ENCODE measurements around the gene SPRN.
A peak's percentile ranks its signal among the peaks of the same experiment; 100 is the strongest.
"Not testable (repeated sequence)": the region's sequence is repeated elsewhere in the genome, so short reads cannot be mapped to it uniquely, and the experiment has no call there.

The SPRN gene

DNA sequence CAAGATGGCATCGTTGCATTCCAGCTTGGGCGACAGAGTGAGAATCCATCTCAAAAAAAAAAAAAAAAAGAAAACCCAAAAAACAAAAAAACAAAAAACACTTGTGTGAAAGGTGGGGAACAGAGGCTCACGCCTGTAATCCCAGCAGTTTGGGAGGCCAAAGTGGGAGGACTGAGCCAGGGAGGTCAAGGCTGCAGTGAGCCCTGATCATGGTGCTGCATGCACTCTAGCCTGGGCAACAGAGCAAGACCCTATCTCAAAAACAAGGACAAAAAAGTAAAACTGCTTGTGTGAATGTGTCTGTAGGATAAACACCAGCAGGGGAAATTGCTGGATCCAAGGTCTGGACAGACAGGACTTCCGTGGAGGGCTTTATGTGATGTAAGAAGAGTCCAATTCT lies 40.9 kb downstream of the SPRN start:
- no peak for DNase-seq

DNA sequence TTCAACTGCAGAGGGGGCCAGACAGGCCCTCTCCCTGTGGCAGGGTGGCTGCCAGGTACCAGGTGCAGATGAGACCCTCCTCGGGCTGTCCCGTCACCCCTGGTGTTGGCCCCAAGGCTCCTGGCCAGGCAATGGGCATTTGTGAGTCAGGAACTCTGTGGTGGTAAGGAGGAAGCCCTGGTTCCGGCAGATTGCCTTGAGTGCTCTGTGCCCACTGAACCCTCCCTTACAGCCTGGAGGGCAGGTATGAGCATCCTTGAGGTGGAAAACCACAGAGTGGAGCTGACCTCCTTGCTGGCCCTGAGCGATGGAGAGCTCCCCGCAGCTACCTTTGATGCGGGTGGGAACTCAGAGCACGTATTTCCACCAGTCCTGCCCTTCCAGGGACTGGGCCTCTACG lies 43.4 kb downstream of the SPRN start:
- no peak for DNase-seq

- DNase-seq = no peak
Measured at GRCh38 chr10:133379801-133380666, 44.4 kb downstream of the SPRN start.

DNA sequence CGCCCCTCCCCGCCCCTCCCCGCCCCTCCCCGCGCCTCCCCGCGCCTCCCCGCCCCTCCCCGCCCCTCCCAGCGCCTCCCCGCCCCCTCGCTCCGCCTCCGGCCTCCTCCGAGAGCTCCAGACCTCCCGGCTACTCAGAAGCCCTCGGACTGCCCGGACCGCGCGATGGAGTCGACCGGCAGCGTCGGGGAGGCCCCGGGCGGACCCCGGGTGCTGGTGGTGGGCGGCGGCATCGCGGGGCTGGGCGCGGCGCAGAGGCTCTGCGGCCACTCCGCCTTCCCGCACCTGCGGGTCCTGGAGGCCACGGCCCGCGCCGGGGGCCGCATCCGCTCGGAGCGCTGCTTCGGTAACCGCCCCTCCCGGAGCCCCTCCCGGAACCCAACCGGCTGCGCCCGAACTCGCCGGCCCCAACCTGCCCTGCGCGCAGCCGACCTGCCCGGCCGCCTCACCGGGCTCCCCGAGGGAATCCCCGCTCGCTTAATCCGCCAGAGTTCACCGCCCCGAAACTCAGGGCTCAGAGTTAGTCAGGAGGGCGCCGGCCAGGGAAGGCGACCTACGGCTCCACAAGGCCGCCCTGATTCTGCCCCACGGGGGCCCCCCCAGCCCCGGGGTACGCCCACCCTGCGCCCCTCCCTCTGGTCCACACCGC lies 45.1 kb downstream of the SPRN start, which contains the start of gene PAOX:
Gene PAOX (plus strand): TSS at position 111 of the 649 bp plus-strand sequence. CDS start 55 bp downstream, at position 166.
- no peak for DNase-seq

DNA sequence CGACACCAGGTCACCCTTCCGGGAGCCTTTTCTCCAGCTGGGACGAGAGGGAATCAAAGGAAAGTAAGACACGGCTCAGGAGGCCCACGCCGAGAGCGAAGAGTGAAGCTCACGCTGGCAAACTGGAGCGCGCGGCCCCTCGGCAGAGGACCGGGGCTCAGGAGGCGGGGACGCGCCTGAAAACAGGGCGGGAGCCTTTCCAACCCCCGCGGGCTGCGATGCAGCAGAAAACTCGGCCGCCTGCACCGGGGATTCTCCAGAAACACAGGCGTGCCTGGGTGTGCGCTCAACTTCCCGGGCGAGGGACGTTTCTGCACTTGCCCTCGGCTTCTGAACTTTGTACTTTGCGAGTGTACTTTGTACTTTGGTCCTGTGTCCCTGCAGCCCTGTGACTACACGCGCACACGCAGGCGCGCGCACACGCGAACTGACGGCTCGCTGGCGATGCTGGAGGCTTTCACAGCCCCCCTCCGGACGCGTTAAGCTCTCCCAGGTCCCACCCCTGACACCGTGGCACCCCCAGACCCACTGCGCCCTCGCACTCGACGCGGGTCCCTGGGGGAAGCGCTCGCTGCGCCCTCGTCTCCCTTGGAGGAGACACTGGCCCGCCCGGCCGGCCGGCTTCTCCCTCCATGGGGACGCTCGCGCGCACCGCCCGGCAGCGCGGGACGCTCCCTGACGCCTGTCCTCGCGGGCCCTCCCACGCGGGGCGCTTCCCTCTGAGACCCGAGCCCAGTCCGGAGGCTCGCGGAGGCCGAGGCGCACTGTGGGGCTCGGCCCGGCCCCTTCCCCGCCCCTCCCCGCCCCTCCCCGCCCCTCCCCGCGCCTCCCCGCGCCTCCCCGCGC lies 46.0 kb downstream of the SPRN start:
- no peak for DNase-seq

GRCh38 chr10:133377818-133378250 lies 46.6 kb downstream of the SPRN start:
- no peak for DNase-seq

DNA sequence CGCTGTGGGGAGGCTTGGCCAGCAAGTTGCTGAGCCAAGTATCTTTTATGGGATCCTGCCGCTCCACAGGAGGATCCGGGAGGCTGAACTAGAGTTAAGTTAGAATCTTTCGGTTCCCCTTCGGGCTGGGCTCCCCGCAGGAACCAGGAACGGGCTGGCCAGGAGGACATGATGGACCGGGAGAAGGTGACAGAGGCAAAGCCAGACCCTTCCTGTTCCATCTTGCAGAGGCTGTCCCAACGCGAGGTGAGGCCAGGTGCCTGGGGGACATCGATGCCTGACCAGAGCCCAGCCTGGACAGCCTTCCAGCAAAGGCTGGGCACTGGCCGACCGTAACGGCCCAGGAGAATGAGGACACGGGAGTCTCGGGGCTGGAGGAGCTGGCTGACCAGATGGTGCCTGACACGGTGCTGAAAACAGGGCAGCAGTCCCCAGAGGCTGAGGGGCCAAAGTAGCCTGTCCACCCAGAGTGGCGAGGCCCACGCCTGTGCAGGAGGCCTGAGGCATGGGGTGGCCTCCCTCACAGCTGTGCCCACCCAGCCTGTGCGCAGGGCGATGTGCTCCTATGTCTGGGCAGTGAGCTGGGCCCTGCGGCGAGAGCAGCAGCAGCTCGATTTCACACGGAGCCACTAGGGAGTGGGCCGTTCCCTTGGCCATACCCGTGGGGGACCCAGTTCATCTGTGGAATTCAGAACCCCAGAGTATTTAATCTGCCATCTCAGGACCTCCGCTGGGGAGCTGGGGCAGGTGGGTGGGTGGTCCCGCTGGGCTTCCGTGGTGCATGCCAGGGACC lies 47.2 kb downstream of the SPRN start:
- no peak for DNase-seq

DNA sequence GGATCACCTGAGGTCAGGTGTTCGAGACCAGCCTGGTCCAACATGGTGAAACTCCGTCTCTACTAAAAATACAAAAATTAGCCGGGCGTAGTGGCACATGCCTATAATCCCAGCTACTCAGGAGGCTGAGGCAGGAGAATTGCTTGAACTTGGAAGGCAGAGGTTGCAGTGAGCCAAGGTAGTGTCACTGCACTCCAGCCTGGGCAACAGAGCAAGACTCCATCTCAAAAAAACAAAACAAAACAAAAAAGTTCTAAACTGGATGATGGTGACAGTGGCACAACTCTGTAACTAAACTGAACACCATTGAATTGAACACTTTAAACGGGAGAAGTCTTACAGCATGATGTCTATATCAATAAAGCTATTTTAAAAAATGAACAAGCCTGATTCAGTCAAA lies 48.2 kb downstream of the SPRN start:
- DNase-seq = not testable (repeated sequence)

- DNase-seq = no peak
Measured at GRCh38 chr10:133375357-133376115, 48.9 kb downstream of the SPRN start.

GRCh38 chr10:133373174-133374090 lies 51.0 kb downstream of the SPRN start, which contains the start of gene ECHS1:
Gene ECHS1, minus strand, starts transcription at chr10:133373354. Its CDS starts 21 bp downstream, at chr10:133373333.
- DNase-seq = peak; percentile 62

DNA sequence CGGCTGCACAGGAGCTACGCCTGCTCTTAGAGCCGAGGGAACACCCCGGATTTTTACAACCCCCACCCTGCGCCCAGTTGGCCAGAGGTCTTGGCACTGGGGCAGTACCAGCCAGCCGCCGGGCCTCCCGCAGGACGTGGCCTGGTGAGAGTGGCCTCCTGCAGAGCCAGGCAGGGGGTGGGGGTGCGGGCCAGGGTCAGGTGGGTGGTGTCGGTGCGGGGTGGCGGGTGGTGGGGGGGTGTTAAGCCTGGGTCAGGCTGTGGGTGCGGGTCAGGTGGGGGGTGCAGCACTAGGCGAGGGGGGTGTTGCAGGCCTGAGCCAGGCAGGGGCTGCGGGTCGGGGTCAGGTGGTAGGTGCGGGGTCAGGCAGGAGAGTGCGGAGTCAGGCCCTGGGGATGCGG lies 51.9 kb downstream of the SPRN start:
- no peak for DNase-seq

All from NCI-H2029 (cell line).